HG02588 (cell line): ENCODE data around the gene SLC5A6.
"Not testable (repeated sequence)": the region's sequence is repeated elsewhere in the genome, so short reads cannot be mapped to it uniquely, and the experiment has no call there.

ENCODE experiments used
- ATAC-seq: cut with Tn5 transposase; IDR thresholded peaks from one replicate; pipeline ENCODE4 v1.9.1; 2021; ENCODE audit warnings: mild to moderate bottlenecking, moderate library complexity; ENCODE audit not compliant: unreplicated experiment

Gene SLC5A6

DNA sequence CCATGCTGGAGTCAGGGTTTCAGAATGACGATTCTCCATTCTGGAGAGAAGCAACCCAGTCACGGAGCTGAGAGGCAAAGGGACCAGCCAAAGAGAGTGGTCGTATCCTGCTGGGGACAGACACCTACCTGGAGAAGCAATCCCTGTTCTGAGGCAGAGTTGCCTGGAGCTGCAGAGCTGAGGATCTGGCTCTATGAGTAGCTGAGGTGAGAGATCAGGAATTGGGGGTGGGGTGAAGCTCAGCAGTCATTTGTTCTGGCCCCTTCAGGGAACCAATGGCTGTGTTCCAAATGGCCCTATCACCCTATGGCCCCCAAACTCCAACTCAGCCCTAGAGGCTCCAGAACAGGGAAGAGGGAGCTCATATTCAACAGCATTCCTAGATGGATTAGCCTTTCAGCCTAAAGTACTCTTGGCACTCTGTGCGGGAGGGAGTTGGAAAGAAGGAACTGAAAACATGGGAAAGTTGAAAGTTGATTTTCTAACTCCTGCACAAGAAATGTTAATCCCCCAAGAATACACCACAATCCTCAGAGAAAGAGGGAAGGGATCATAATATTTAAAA is 3.5 kb downstream of the SLC5A6 start:
- no peak for ATAC-seq

DNA sequence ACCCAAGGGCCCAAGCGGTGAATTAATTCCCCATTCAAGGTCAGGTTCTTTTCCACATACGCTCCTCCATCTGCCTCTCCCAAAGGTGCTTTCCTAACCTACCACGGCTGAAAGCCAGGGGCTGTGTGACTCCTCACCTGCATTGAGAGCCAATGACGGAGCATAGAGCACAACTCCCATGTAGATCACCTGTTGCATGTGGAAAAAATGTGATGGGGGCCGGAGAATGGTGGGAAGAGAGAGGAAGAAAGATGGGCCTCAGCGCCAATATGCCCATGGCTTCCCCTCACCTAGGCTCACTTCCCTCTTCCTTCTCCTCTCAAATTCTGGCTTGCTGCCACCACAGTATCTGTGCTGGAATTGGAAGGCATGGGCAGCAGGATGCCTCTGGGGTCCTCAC is 5.7 kb downstream of the SLC5A6 start:
- ATAC-seq, result no peak

DNA sequence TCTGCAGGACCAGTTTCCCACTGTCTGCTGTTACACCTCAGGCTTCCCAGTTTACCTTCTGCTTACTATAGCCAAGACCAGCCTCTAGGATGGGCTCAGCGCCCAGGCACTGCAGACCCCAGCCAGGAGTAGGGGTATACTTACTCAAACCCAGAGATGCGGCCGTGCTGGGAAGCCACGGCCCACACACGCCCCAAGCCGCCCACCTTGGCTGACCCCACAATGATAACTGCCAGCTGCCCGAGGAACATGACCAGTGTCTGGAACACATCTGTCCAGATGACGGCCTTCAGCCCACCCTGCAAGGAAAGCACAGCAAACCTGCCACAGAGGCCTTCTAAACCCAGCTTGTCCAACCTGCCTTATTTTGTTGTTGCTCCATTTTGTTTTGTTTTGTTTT is 6.9 kb downstream of the SLC5A6 start:
- no peak for ATAC-seq

DNA sequence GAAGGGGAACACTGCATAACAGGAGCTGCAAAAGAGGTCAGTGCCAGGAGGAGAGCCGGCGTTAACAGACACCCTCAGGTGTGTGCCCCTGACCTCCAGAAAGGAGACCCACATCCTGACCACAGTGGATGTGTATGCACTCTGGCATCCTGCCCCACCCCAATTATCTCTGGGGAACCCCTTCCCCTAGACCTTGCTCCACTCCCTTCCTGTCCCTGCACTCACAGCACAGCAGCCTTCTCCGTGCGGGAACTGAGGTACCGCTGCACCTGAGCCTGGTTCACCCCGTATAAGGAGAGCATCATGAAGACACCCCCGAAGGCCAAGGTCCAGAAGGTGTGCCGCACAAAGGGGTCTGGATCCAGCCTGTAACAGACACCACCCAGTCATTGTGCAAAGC is 7.5 kb downstream of the SLC5A6 start:
- no peak for ATAC-seq

DNA sequence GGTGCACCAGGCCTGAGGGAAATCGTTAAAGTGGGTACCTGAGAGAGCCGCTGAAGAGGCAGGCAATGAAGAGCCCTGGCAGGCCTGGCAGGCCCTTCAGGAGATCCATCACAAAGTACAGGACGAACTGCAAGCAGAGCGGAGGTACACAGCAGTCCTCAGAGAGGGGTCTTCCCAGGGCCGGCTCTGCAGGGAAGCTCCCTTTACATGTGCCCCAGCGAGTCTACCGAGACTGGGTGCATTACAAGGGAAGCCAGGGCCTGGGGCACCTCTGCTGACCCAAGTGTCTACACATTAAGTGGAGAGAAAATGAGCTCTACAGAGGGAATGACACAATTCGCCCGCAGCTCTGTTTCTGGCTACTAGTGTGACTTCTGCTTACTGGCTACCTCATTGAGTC is 8.3 kb downstream of the SLC5A6 start:
- ATAC-seq, result no peak

DNA sequence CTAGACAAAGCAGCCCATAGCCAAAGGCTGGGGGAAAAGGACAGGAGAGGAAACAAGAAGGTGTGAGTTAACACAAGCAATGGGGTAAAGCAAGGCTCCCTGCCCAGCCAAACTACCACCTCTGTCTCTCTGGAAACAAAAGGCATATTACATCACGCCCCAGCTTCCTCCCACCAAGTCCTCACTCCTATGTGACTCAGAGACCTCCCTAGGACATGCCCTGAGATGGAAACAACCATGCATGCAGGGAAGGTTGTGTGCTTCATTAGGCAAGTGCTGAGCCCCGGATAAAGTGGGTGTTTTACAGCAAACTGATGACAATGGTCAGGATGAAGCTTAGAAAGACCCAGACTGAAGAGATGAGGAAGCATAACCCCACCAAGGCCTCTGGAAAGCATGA is 9.2 kb downstream of the SLC5A6 start:
- ATAC-seq, result no peak

DNA sequence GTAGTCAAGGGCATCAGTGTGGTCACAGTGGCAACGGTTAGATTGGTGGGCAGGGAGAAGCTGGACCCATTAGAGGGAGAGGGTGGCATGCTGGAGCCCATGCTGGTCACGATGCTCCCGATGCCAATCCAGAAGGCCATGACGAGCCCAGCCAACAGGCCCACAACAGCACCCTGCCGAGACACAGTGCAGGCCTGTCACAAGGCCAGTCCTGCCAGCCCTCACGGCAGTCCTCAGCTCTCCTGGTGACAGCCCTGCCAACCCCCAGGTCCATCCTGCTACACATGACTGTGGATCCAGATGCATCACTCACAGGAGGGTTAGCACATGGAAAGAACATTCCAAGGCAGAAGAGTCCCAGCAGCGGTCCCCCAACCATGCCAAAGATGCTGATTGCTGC is 10.4 kb downstream of the SLC5A6 start:
- no peak for ATAC-seq

DNA sequence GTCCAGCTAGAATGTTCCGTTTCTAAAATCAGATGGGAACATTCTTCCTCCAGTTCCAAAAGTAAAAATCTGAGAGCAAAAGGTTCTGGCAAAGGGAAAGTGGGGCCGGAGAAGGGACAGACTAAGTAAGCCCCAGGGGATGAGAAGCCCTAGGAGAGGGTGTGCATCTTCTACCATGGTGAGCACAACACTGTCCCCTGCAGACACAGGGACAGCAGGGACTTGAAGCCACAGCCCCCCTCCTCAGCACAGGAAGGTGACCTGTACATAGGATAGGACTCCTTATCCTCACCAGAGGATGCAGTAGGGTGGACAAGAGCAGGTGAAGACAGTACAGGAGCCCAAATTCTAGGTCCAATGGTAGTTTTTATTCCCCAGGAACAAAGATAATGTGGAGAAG is 12.8 kb downstream of the SLC5A6 start:
- no peak for ATAC-seq

DNA sequence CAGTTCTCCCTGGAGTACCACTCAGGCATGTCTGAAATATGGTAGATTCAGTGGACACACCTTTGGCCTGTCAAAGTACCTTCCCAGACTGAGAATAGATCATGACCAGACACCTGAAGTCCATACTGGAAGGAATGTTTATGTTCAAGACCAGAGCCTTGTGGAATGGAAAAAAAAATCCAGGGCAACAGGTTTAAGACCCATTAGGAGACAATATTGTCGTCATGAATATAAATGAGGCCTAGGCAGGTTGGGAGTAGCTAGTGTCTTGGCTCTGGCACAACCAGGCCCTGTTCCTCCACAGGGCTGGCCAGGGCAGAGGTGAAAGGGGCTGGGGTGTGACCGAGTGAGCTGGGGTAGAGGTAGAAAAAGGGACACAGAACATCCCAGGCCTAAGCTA is 13.4 kb downstream of the SLC5A6 start:
- no peak for ATAC-seq

DNA sequence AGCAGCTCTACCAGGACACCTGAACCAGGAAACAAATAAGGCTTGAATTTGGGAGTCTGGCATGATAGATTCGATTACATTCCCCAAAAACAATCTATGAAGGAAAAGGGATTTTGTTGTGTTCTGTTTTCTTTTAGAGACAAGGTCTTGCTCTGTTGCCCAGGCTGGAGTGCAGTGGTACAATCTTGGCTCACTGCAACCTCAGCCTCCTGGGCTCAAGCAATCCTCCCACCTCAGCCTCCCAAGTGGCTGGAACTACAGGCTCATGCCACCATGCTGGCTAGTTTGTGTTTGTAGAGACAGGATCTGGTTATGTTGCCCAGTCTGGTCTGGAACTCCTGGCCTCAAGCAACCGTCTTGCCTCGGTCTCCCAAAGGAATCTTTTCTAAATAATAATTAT is 14.0 kb downstream of the SLC5A6 start:
- not testable (repeated sequence) for ATAC-seq

DNA sequence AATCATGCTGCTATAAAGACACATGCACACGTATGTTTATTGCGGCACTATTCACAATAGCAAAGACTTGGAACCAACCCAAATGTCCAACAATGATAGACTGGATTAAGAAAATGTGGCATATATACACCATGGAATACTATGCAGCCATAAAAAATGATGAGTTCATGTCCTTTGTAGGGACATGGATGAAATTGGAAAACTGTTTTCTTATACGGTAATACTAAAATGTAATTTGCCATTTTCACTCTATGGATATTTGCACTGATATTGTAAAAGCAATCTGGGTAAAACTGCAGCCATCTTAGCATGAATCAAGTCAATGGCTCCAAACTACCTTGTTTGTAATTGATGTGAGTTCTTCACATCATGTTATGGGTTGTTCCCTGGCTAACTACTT is 16.3 kb downstream of the SLC5A6 start:
- not testable (repeated sequence) for ATAC-seq

DNA sequence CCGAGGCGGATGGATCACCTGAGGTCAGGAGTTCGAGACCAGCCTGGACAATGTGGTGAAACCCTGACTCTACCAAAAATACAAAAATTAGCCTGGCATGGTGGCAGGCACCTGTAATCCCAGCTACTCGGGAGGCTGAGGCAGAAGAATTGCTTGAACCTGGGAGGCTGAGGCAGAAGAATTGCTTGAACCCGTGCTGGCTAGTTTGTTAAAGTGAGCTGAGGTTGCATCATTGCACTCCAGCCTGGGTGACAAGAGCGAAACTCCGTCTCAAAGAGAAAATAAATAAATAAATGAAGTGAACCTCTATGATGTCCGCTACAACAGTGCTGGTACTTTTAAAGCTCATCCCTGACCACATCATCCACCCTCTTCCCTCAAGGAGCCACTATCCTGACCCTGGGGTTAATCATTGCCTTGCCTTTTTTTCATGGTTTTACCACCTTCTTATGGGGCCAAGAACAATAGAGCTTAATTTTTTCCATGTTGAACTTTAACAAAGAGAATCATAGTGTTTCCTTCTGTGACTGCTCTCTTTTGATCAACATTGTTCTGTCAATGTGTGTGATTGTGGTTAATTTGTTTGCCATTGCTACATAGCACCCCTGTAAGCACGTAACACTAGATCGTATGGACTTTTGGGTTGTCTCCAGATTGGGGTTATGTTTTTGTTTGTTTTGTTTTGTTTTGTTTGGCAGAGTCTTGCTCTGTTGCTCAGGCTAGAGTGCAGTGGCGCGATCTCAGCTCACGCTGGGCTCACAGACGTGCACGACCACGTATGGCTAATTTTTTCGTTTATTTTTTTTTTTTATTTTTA is 17.3 kb downstream of the SLC5A6 start:
- ATAC-seq, result no peak

DNA sequence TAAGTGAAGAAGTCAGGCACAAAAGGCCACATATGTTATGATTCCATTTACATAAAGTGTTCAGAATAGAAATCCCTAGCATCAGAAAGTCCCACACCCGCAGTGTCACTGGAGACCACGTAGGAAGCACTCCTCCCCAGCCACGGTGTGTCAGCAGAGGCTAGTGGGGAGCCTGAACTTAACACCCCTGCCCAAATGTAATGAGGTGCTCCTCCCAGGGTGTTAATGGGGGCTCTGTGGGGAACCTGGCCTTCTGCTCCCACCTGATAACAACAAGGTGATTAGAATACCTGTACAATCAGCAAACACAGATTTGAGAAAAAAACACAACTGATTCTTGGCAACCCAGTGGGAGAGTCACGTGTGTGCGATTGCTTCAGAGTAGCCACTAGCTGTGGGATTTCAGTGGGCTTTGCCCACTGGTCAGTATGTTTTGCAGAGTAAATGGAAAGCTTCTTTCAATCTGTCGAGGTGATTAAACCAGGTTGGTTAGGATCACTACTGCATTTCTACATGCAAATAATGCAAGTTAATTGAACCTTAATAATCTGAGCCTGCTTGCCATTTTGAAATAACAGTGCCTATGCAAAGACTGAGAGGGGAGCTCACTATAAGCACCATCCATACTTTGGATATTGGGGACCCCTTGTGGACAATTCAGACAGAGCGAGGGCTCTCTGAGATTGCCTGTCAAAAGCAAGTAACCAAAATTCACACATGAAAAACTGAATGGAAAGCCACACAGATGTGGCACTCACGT is 20.8 kb downstream of the SLC5A6 start:
- ATAC-seq, result no peak

DNA sequence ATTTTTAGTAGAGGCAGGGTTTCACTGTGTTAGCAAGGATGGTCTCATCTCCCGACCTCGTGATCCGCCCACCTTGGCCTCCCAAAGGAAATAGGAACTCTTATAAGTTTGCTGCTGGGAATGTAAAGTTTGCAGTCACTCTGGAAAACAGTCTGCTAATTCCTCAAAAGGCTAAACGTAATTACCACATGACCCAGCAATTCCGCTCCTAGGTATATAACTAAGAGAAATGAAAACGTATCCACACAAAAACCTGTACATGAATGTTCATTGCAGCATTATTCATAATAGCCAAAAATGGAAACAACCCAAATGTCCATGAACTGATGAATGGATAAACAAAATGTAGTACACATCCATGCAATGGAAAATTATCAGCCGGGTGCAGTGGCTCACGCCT is 22.1 kb downstream of the SLC5A6 start:
- ATAC-seq, result no peak

DNA sequence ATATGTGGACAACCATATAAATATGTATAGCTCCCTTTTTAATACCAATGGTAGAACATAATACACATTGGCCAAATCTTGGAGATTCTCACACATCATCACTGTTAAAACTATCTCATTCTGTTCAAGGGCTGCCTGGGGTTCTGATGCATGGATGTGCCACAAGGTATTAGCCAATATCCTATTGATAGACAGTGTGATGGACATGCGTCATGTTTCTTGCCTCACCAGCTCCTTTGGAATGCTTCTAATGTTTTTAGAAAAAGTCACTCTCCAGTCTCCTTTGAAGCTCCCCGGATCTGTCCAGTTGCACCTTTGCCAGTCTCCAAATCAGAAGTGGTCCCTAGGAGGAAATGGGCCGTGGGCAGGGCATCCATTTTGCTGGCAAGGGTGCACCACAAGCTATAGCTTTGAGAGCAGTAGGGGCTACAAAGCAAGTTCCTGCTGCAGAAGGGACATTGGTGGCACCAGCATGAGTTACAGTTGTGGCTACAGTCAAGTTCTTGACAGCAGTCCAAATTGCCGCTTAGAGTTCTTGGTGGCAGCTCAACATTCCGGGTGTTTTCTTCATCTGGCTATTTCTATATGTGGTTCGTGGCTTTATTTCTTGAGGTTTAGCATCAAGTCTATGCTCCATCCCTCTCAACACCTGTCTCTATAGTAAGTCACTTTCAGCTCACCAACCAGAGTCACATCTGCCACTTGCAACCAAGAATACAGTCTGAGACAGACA is 25.3 kb downstream of the SLC5A6 start:
- no peak for ATAC-seq

DNA sequence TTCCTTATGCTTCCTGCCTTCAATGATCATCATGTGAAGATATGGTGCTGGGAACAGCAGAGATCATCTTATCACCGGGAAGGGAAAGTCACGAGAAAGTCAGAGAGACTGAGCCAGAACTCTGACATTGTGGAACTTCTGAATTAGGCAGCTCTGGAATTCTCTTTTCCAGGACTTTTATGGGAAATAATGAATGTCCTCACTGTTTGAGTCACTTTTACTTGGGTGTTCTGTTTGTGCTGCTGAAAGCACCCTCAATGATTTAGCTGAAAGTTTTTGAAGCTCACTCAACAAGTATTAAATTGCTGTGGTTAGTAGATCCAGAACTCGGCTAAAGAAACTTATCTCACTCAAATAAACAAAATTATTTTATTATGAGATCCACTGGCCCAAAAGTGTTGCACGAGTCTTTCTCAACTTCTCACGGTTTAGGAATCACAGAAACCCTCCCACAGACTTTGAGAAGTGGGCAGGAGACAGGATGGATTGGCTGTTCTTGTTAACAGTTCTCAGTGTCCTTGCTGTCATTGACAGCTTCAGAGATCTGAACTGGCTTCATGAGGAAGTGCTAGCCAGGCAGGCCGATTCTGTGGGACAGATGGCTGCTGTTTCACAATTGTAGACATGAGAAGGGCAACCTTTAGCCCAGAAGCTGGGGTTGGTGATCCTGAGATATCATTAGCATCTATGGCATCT is 26.6 kb downstream of the SLC5A6 start:
- no peak for ATAC-seq

DNA sequence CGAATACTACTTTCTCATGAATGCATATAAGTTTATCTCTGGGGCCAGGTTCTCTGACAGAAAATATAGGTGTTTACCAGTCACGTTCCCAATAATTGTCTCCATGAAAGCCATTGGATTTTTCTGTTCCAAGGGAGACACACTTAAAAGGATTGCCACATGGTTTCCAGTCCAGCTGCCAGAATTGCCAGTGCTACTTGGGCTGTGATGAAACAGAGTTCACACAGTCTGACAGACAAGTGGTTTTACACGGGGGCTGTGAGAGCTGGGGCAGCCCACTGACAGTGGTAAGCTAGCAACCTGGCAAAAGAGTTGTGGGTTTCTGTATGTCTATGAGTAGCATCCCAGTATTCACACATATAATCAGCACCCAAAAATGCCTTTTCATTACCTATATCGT is 28.0 kb downstream of the SLC5A6 start:
- ATAC-seq, result no peak

DNA sequence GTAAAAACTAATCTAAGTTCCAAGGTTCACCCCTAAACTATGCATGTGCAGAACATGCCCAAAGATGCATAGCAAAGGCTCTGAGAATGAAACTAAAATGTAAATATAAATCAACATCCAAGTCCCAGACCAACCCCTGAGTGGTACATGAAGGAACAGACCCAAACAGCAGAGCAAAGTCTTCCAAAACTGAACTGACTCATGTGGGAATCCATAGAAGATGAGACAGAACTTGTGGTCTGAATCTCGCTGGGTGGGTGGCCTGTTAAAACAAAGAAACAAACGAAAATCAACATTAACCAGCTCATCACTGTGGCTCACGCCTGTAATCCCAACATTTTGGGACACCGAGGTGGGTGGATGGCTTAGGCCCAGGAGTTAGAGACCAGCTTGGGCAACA is 29.7 kb downstream of the SLC5A6 start:
- ATAC-seq, result no peak

DNA sequence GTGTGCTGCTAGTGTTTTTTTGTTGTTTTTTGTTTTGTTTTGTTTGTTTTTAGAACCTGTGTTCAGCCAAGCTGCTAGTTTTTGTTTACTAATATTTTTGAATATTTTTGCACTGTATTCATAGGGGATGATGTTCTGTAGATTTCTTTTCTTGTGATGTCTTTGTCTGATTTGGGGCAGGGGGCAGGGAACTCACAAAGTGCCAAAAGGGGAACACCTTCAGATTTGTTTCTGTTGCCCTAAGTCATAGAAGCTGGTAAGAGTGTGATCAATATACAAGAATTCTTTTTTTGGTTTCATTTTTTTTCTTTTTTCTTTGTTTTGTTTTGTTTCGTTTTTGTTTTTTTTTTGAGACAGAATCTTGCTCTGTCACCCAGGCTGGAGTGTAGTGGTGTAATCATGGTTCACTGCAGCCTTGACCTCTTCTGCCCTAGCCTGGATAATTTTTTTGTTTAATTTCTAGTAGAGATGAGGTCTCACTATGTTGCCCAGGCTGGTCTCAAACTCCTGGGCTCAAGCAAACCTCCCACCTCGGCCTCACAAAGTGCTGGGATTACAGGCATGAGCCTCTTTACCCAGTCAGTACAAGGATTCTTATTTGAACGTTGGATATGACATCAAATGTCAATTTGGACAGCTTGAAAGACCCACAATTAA is 32.6 kb downstream of the SLC5A6 start:
- no peak for ATAC-seq

DNA sequence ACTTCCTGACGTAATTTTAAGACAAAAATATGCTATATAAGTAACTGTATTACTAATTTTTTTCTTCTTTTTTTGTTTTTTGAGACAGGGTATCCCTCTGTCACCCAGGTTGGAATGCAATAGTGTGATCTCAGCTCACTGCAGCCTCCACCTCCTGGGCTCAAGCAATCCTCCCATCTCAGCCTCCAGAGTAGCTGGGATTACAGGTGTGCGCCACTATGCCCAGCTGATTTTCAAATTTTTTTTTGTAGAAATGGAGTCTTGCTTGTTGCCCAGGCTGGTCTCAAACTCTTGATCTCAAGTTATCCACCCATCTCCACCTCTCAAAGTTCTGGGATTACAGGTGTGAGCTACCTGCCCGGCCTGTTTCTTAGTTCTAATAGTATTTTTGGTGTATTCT is 33.6 kb downstream of the SLC5A6 start:
- no peak for ATAC-seq
